ENCODE measurements around the gene JARID2. TPM values are rescaled to one million over a fixed set of nuclear protein-coding genes. Genes with fewer than 3 reads are reported as not detected.
A peak's percentile ranks its signal among the peaks of the same experiment; 100 is the strongest.

JARID2 gene
- total RNA-seq, 1 donor, result 9.1 TPM

GRCh38 chr6:15396808-15397207 is 150.9 kb downstream of the JARID2 start:
- TF ChIP-seq, protein P1, sequence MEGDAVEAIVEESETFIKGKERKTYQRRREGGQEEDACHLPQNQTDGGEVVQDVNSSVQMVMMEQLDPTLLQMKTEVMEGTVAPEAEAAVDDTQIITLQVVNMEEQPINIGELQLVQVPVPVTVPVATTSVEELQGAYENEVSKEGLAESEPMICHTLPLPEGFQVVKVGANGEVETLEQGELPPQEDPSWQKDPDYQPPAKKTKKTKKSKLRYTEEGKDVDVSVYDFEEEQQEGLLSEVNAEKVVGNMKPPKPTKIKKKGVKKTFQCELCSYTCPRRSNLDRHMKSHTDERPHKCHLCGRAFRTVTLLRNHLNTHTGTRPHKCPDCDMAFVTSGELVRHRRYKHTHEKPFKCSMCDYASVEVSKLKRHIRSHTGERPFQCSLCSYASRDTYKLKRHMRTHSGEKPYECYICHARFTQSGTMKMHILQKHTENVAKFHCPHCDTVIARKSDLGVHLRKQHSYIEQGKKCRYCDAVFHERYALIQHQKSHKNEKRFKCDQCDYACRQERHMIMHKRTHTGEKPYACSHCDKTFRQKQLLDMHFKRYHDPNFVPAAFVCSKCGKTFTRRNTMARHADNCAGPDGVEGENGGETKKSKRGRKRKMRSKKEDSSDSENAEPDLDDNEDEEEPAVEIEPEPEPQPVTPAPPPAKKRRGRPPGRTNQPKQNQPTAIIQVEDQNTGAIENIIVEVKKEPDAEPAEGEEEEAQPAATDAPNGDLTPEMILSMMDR (IDR thresholded peaks at IDR 0.05; ENCODE audit: insufficient read depth, low read depth, low read length), result no peak
- no peak overlapping the region for H3K4me3 ChIP-seq (ENCODE audit: low read depth, low read length)
- no peak for DNase-seq (ENCODE audit: low read depth)

DNA sequence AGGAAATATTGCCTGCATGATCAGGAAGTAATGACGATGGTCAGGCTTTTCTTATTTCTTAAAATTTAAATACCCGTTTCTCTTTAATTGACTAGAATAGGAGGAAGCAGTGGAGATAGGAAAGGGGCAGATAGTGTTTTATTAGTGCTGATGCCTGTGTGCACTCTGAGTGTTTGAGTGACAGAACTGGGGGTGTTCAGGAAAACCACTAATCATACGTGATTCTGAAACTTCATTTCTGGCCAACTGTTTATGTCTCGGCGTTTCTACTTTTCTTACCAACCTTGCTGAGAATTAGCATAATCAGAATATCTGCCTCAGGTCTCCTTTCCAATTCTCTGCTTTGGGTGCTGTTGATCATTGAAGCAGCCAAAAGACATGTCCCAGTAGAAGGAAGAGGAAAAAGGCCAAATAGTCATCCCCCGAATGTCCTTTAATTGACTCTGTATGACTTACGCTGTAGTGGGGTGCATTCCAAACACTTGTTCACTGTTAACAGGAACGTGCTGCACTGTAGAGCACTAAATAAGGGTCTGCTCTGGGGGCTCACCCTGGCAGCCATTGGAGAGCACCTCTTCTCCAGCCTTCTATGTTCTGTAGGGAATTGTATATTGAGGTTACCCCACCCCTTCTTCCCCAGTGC is 152.9 kb downstream of the JARID2 start:
- no peak overlapping the region for H3K4me3 ChIP-seq (ENCODE audit: low read depth, low read length)
- DNase-seq (ENCODE audit: low read depth), result no peak
- TF ChIP-seq, protein P1 (IDR thresholded peaks at IDR 0.05; ENCODE audit: insufficient read depth, low read depth, low read length), result no peak

- DNase-seq (ENCODE audit: low read depth), result peak; percentile 88
- H3K4me3 ChIP-seq (ENCODE audit: low read depth, low read length), result peak overlapping the region; percentile 39
- TF ChIP-seq, protein P1 (IDR thresholded peaks at IDR 0.05; ENCODE audit: insufficient read depth, low read depth, low read length), result no peak
These were observed 154.0 kb downstream of the JARID2 start for GRCh38 chr6:15399641-15400470.

DNA sequence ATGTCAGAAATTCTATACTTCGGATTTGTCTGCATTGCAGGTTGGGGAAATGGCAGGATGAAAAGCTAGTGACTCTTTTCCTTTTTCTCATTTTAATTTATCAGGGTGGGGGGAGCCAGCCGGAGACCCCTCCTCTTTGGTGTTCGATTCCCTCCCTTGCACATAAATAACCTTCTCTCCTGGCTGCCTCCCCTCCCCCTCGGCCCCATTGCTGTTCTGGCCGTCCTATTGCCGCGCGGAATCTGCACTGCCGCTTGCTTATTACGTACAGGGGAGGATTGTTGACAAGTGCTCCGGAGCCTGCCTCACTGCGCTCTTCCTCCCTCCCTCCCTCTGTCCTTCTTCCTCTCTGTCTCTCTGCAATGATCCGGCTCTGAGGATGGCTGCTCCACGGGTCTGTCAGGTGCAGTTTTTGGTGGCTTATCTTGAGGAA is 154.7 kb downstream of the JARID2 start:
- TF ChIP-seq, protein P1 (IDR thresholded peaks at IDR 0.05; ENCODE audit: insufficient read depth, low read depth, low read length), result no peak
- DNase-seq (ENCODE audit: low read depth), result peak; percentile 66
- peak overlapping the region; percentile 39 for H3K4me3 ChIP-seq (ENCODE audit: low read depth, low read length)

- H3K4me3 ChIP-seq (ENCODE audit: low read depth, low read length), result no peak overlapping the region
- TF ChIP-seq, protein P1 (IDR thresholded peaks at IDR 0.05; ENCODE audit: insufficient read depth, low read depth, low read length), result no peak
These were observed 155.3 kb downstream of the JARID2 start for GRCh38 chr6:15401120-15401519.

GRCh38 chr6:15401769-15402250 is 155.9 kb downstream of the JARID2 start:
- TF ChIP-seq, protein P1 (IDR thresholded peaks at IDR 0.05; ENCODE audit: insufficient read depth, low read depth, low read length), result no peak
- DNase-seq (ENCODE audit: low read depth), result no peak
- no peak overlapping the region for H3K4me3 ChIP-seq (ENCODE audit: low read depth, low read length)

More at GRCh38 chr6:15401120-15401519, 155.3 kb downstream of the JARID2 start:
- DNase-seq (ENCODE audit: low read depth), result no peak
